GM12891 (cell line): Measurements from ENCODE around the gene MAPK8IP3.
"Not testable (repeated sequence)": the region's sequence is repeated elsewhere in the genome, so short reads cannot be mapped to it uniquely, and the experiment has no call there.

Experiments
- DNase-seq: peaks from one replicate; pipeline ENCODE4 v3.0.0; 2011; ENCODE audit warnings: low spot score; ENCODE audit not compliant: insufficient read length
- FAIRE-seq: peaks from 2 replicates; lab custom pipeline; 2011; peaks lifted over from hg19 to GRCh38; lab: Jason Lieb, UNC
- PAX5 ChIP-seq: IDR thresholded peaks from 2 replicates; pipeline ENCODE4 v1.6.1; 2011; ENCODE audit warnings: low read length, moderate library complexity, mild to moderate bottlenecking; ENCODE audit not compliant: insufficient read depth, severe bottlenecking
- POLR2A ChIP-seq: IDR thresholded peaks from 2 replicates; pipeline ENCODE4 v1.6.1; 2011; ENCODE audit warnings: low read depth, low read length, control low read depth
- POLR2AphosphoS5 ChIP-seq: IDR thresholded peaks from 2 replicates; pipeline ENCODE4 v1.6.1; 2011; ENCODE audit warnings: low read depth, low read length, control low read depth
- POU2F2 ChIP-seq: IDR thresholded peaks from 2 replicates; pipeline ENCODE4 v1.6.1; 2011; ENCODE audit warnings: low read depth, mild to moderate bottlenecking, control low read depth, low read length, moderate library complexity
- SPI1 ChIP-seq: IDR thresholded peaks from 2 replicates; pipeline ENCODE4 v1.6.1; 2011; ENCODE audit warnings: low read depth, low read length, control low read depth
- TAF1 ChIP-seq: IDR thresholded peaks from 2 replicates; pipeline ENCODE4 v1.6.1; 2011; ENCODE audit warnings: low read depth, low read length, control low read depth

MAPK8IP3 gene

DNA sequence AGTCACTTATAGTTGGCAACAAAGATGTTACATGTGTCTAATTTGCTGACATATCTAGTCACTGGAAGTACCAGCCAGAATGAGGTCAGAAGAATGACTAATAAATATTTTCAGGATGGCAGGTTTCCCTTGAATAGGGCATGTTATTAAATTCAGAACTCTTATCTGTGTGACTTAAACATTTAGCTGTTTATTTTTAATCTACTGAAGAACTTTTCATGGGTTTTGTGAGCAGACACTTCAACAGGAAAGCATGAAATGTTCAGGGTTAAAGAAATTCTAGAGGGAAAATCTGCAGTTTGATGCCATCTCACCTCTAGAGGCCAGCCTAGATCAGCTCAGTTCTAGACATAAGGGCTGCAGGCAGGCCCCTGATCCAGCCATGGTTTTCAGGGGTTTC, 14.7 kb upstream of the MAPK8IP3 start:
- TF ChIP-seq POLR2AphosphoS5 = no peak
- no peak for TF ChIP-seq TAF1
- no peak for TF ChIP-seq POU2F2
- no peak for TF ChIP-seq SPI1
- no peak for TF ChIP-seq PAX5
- no peak for TF ChIP-seq POLR2A
- no peak for DNase-seq
- FAIRE-seq = no peak

DNA sequence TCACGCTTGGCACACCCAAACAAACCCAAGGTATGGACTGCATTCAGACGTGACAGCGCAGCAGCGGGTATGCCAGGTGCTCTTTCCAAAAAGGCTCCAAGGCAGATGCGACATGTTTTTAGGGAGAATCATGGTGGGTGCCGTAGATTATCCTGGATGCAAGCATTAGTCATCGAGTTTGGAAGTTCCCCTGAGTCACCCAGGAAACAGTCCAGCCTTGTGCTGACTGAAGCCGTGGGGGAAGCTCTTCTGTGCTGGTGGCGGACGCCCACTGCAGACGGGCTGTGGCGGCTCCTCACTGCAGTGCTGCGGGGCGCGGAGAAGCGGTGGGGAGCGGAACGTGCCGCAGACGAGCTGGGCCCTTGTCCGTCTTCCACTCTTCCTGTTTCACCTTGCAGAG, 14.0 kb upstream of the MAPK8IP3 start:
- TF ChIP-seq PAX5 = no peak
- no peak for FAIRE-seq
- DNase-seq = no peak

DNA sequence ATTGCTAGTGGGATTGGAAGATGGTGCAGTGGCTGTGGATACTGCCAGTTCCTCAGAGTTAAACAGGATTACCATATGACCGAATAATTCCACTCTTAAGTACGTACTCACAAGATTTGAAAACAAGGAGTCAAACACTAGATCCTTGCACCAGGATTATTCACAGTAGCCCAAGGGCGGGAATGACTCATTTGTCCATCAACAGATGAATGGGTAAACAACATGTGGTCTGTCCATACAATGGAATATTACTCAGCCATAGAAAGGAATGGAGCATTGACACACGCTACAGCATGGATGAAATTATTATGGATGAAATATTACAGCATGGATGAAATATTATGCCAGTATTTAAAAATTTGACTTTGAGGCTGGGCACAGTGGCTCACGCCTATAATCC, 9.1 kb upstream of the MAPK8IP3 start:
- TF ChIP-seq PAX5 = no peak
- no peak for TF ChIP-seq POLR2AphosphoS5
- TF ChIP-seq TAF1 = no peak
- no peak for TF ChIP-seq POLR2A
- no peak for TF ChIP-seq SPI1
- TF ChIP-seq POU2F2 = no peak
- FAIRE-seq (no peak), DNase-seq (no peak)

DNA sequence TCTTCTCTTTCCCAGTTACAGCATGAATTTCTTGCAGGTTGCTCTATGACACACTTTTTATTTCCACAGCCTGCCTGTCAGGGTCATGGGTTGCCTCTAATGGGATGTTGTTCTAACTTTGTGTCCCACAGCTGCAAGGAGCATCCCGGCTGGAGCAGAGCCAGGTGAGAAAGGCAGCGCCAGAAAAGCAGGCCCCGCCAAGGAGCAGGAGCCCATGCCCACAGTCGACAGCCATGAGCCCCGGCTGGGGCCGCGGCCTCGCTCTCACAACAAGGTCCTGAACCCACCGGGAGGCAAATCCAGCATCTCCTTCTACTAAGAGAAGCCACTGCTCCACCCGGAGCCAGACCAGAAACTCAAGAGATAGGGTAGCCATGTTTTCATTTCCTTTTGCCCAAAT, 7.3 kb upstream of the MAPK8IP3 start:
- TF ChIP-seq POLR2AphosphoS5 = no peak
- no peak for TF ChIP-seq TAF1
- no peak for TF ChIP-seq POU2F2
- TF ChIP-seq SPI1 = no peak
- FAIRE-seq = no peak

DNA sequence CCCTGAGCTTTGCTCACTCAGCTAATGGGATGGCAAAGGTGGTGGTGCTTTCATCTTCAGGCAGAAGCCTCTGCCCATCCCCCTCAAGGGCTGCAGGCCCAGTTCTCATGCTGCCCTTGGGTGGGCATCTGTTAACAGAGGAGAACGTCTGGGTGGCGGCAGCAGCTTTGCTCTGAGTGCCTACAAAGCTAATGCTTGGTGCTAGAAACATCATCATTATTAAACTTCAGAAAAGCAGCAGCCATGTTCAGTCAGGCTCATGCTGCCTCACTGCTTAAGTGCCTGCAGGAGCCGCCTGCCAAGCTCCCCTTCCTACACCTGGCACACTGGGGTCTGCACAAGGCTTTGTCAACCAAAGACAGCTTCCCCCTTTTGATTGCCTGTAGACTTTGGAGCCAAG, 5.7 kb upstream of the MAPK8IP3 start:
- no peak for DNase-seq
- no peak for FAIRE-seq
- no peak for TF ChIP-seq PAX5
- no peak for TF ChIP-seq POU2F2
- no peak for TF ChIP-seq POLR2AphosphoS5
- no peak for TF ChIP-seq POLR2A
- no peak for TF ChIP-seq SPI1
- no peak for TF ChIP-seq TAF1

More for the DNA sequence above, 7.3 kb upstream of the MAPK8IP3 start:
- no peak for DNase-seq

DNA sequence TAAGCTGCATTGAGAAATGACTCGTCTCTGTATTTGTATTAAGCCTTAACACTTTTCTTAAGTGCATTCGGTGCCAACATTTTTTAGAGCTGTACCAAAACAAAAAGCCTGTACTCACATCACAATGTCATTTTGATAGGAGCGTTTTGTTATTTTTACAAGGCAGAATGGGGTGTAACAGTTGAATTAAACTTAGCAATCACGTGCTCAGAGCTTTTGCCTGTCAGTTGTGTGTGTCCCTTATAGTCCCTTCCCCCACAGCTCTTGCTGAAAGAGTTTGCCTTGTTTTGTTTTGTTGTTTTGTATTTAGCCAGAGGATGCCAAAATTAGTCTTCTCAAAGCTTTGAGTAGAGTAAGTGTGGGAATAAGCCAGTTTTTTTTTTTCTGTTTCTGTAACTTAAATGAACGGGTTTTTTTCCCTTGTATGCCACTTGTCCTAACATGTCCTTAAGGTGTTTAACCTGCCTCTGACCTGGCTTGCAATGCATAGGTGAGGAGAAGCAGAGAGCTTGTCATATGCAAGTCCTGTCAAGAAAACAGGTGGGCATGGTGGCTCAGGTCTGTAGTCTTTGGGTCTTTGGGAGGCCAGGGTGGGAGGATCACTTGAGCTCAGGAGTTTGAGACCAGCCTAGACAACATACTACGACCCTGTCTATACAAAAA, 4.6 kb upstream of the MAPK8IP3 start:
- FAIRE-seq (no peak), DNase-seq (no peak)
- TF ChIP-seq POU2F2 = no peak
- TF ChIP-seq PAX5 = no peak
- no peak for TF ChIP-seq POLR2A
- no peak for TF ChIP-seq POLR2AphosphoS5
- no peak for TF ChIP-seq TAF1
- no peak for TF ChIP-seq SPI1

DNA sequence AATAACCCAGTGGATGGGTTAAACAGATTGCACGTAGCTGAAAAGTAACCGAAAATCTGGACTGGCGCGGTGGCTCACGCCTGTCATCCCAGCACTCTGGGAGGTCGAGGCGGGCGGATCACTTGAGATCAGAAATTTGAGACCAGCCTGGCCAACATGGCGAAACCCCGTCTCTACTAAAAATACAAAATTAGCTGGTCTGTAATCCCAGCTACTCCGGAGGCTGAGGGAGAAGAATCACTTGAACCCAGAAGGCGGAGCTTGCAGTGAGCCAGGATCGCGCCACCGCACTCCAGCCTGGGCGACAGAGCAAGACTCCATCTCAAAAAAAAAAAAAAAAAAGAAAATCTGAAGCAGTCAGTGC, 689 bp upstream of the MAPK8IP3 start:
- DNase-seq, FAIRE-seq: not testable (repeated sequence)

DNA sequence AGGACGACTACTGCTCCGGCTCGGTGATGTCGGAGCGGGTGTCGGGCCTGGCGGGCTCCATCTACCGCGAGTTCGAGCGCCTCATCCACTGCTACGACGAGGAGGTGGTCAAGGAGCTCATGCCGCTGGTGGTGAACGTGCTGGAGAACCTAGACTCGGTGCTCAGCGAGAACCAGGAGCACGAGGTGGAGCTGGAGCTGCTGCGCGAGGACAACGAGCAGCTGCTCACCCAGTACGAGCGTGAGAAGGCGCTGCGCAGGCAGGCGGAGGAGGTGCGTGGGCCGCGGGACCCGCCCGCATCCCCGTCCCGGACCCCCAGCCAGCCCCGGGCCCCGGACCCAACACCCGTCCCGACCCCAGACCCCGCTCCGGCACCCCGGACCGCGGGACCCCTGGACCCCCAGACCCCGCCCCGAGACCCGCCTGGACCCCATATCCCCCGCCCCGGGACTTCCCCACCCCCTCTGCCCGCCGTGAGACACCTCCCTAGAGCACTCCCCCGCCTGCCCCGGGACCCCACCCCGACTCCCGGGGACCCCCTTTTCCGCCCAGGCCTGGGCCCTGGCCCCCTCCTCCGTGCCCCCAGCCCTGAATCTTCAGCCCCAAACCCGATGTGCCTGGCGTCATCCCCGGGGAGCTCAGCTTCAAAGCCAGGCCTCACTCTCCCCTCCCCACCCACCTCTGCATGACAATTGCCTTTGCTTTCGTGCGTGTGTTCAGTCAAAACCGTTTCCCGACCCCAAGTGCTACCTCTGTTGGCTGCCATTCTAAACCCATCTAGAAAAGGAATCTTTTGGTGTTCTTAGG, 594 bp downstream of the MAPK8IP3 start:
- TF ChIP-seq POU2F2 (0 out of 2 replicates have a peak, but pooled peaks have one; percentile 31), TAF1 (no peak)
- peak; percentile 76 for FAIRE-seq
- DNase-seq = peak; percentile 58

DNA sequence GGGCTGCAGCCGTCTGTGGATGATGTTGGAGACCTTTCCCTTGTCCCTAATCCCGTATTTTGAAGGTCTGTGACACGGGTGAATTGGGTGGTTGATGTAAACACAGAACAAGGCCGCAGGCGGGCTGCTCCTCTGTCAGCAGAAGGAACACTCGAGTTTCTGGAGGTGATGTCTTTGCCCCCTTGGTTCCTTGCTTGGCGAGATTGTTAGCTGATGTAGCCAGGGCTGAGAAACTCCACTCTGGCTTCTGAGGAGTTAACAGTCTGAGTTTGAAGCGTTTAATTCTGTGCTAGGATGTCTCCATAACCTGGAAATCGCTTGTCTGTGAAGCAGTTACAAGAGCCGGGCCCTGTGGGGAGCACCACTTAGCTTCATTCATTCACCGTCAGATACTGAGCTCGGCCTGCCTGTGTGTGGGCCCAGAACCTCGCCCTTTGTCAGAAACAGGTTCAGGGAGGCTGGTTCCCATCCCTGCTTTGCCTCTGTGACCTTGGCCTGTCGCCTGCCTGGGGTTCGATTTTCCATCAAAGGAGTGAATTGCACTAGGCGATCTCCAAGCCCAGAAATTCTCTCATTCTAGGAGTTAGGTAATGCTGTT, 1.3 kb downstream of the MAPK8IP3 start:
- TF ChIP-seq POLR2A = no peak
- TF ChIP-seq TAF1 = 0 out of 2 replicates have a peak, but pooled peaks have one; percentile 25

DNA sequence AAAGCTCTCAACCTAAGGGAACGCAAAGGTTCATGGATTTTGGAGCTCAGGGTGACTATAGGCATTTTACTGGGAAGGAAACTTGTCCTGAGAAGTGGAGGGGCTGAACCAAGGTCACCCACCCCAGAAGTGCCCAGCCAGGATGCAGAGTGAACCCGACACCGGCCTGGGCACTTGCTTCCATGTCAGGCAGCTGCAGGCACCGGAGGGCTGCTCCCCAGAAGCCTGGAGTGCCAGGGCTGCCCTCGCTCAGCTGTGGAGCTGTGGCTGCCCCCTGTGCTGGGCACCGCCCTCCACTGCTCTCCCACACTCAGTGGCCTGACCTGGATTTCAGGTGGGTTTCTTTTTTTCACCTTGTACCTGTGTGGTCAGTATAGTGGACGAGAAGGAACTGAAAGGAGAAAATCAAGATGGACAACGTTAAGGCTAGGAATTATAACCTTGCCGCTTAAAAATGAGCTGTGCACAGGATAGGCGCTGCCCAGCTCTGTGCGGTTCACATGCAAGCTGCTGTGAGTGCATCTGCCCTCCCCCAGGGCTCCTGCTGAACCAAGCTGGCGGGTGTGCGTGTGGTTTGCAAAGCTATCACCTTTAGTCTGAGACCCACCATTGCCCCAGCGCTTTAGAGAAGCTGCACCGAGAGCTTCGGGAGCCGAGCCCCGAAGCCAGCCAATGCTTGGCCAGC, 2.2 kb downstream of the MAPK8IP3 start:
- no peak for FAIRE-seq
- no peak for TF ChIP-seq POLR2A

More for the DNA sequence above, 1.3 kb downstream of the MAPK8IP3 start:
- FAIRE-seq = peak; percentile 28
- DNase-seq = no peak

More for the DNA sequence above, 2.2 kb downstream of the MAPK8IP3 start:
- no peak for DNase-seq
